Nephron (organoid): ENCODE data around the gene TMEM59.

Experiments used
- H3K27ac Mint-ChIP-seq, 3 experiments: 2 replicates each; pipeline ENCODE4 v1.8.0; 2020; ENCODE audit warnings: mixed read lengths in 3 of 3, mild to moderate bottlenecking in 2 of 3, moderate library complexity in 1 of 3
- H3K27me3 Mint-ChIP-seq: 2 replicates; pipeline ENCODE4 v1.8.0; 2021; ENCODE audit warnings: low read depth, mild to moderate bottlenecking, moderate library complexity, mixed read lengths
- H3K36me3 Mint-ChIP-seq: 2 replicates; pipeline ENCODE4 v1.8.0; 2020; ENCODE audit warnings: low read depth, mixed read lengths
- H3K4me1 Mint-ChIP-seq: 2 replicates; pipeline ENCODE4 v1.8.0; 2020; ENCODE audit warnings: mixed read lengths
- H3K4me3 Mint-ChIP-seq, 3 experiments: 2 replicates each; pipeline ENCODE4 v1.8.0; 2020; ENCODE audit warnings: mild to moderate bottlenecking in 3 of 3, mixed read lengths in 3 of 3, moderate library complexity in 2 of 3
- H3K9me3 Mint-ChIP-seq: 2 replicates; pipeline ENCODE4 v1.8.0; 2020; ENCODE audit warnings: mixed read lengths
- CTCF ChIP-seq, 3 experiments: fragments of 200-600 bp; sonication (generic); IDR thresholded peaks; one replicate each; pipeline ENCODE4 v1.5.0; 2021; ENCODE audit warnings: antibody characterized with exemption in 3 of 3; ENCODE audit not compliant: unreplicated experiment in 3 of 3

TMEM59 gene

GRCh38 chr1:53979712-53980450 lies 73.1 kb downstream of the TMEM59 start:
- Mint-ChIP-seq H3K27ac (peak overlapping the region; percentile 19 to 81 (median 71)), H3K36me3 (peaks cover 10% of the 10 kb centered on the region), H3K4me1 (peaks cover 36% of the 10 kb centered on the region), H3K27me3 (peaks cover 6% of the 10 kb centered on the region), H3K9me3 (no peaks in the 10 kb centered on the region), H3K4me3 (peak overlapping the region in 1 of 3 experiments; percentile 42)
- TF ChIP-seq CTCF (IDR thresholded peaks at IDR 0.05; ENCODE audit: unreplicated experiment in 3 of 3), result no peak
